Endometrial microvascular endothelial cells (primary cell): Measurements from ENCODE around the gene CMTR2. TPM values are rescaled to one million over a fixed set of nuclear protein-coding genes. Genes with fewer than 3 reads are reported as not detected.
"Not testable (repeated sequence)": the region's sequence is repeated elsewhere in the genome, so short reads cannot be mapped to it uniquely, and the experiment has no call there.

ENCODE experiments used
- in situ Hi-C: cut with HindIII; loops from 2 replicates; pipeline ENCODE4 v1.10.0; 2017; ENCODE audit warnings: low sequenced_read_pairs, low pct_unique_long_range_greater_than_20kb; ENCODE audit errors: inconsistent ontology term
- total RNA-seq: library from RNA; depleted of rRNA; stranded (reverse); fragments of >200 nt; gene quantifications from one replicate; pipeline ENCODE4 v1.2.3, GENCODE V29; 2015; ENCODE audit errors: inconsistent ontology term

CMTR2 gene, protein sequence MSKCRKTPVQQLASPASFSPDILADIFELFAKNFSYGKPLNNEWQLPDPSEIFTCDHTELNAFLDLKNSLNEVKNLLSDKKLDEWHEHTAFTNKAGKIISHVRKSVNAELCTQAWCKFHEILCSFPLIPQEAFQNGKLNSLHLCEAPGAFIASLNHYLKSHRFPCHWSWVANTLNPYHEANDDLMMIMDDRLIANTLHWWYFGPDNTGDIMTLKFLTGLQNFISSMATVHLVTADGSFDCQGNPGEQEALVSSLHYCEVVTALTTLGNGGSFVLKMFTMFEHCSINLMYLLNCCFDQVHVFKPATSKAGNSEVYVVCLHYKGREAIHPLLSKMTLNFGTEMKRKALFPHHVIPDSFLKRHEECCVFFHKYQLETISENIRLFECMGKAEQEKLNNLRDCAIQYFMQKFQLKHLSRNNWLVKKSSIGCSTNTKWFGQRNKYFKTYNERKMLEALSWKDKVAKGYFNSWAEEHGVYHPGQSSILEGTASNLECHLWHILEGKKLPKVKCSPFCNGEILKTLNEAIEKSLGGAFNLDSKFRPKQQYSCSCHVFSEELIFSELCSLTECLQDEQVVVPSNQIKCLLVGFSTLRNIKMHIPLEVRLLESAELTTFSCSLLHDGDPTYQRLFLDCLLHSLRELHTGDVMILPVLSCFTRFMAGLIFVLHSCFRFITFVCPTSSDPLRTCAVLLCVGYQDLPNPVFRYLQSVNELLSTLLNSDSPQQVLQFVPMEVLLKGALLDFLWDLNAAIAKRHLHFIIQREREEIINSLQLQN
- total RNA-seq, result 31.6 TPM

DNA sequence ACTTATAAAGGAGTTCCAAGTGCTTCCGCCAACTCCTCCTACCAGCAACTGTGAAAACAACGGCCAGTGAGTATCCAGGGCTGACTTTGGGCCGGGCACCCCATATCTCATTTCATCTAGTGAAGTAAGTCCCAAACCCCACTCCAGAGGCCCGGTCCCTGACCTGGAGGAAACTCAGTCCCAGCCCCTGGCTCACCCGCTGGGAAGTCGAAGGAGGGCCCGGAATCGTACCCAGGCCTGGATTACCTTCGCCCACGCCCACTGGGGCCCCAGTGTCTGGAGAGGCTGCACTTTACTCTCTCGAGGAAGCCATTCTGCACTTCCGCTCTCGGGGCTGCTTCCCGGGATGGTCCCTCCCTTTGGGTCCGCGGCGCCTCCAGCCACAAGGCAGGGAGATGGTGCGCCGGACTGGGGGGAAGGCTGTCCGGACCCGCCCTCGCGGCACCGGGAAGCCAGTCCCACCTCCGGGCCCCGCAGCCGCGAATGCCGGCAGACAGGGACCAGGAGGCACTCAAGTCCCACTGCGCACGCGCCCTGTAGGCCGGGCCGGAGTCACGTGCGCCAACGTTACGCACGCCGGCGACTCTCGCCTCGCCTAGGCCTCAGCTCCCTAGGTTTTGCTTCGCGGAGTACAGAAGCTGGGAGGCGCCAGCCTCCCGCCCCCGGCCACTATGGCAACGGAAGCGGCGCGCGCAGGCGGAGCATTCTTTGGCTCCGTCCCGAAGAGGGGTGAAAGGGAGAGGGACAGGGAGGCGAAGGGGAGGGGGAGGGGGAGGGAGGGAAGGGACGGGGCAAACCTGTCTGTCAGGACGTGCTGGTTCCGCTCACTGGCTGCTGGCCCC, at the start of gene CMTR2:
Gene CMTR2 (minus strand): TSS at position 513 of the 842 bp plus-strand sequence. CDS start 3,482 bp downstream, outside the sequence.
- in situ Hi-C loops, result no loop called here

DNA sequence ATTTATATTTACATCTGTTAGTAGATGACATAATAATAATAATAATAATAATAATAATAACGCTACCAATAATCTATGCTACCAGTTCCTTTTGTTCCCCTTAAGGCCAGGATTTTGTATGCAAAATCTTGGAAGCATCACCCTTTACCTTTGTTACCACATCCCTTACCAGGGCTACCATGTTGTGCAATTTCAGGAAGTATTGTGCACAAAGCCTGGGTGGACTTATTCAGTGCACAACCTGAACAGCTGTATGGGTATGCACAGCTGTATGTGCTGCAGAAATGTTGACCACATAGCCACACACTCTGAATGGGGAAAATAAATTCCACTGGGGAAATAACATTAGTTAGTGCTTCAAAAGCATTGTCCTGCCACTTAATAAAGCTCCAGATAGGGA, 49.4 kb upstream of the CMTR2 start:
- in situ Hi-C loops, result no loop called here

DNA sequence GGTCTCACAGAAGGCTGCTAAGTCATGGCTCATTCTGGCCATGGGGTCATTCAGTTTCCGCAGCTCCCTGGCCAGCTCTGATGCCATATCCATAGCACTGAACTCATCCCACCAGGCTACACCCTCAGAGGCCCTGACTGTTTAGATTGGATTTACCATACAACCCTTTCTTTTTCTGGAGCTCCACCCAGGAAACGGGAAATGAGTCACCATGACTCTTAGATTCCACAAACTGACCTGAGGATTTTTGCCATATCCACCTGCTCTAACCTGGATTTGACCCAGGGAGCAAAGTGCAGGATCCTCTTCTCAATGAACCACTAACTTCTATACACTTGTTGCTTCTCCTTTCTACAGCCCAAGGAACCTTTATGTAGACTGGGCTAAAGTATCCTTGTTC, 49.0 kb upstream of the CMTR2 start:
- in situ Hi-C loops, result no loop called here

DNA sequence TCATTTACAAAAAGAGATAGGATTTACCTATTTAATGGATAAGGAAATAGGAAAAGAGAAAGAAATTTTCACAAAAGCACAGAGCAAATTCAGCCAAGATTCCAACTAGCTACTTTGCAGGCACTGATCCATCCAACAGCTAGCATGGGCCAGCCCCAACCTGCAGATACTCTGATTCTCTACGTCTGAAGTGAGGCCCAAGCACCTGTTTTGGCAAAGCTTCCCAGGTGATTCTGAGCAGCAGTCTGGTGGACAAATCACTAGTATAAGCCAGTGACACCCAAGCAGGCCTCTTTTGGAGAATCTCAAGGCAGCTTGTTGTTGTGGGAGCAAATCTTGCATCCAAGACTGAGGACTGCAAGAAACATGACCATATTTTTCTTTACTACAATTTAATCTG, 48.4 kb upstream of the CMTR2 start:
- in situ Hi-C loops, result no loop called here

DNA sequence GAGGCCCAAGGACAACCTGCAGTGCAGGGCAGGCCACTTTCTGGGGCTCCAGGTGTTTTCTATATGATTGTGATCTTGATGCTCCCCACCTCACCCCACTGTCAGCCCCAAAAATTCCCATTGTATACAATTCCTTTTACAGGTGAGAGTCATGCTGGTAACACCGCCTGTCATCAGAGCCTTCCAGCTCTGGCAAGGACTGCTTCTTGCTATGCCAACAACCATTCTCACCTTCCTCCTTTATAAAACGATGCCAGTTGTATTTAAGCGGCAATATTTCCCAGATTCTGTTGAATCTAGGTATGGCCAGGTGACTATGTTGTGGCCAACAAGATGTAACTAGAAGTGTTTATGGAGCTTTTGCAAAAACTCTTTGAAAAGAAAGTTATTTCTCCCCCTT, 38.9 kb upstream of the CMTR2 start:
- in situ Hi-C loops, result no loop called here

DNA sequence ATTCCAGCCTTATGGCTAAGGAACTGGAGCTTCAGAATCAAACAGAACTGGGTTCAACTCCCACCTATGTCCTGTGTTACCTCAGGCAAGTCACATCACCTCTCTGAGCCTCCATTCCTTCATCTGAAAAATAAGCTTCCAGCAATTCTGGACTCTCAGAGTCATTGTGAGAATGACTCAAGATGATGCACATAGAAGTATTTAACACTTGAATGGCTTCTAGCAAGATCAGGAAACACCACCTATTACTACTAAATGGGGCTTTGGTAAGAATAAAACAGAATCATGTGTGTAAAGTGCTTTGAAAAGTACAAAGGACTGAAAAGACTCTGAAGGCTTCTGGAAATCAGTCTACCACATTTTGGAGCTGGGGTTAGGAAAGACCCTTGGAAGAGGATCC, 38.5 kb upstream of the CMTR2 start:
- in situ Hi-C loops, result no loop called here

DNA sequence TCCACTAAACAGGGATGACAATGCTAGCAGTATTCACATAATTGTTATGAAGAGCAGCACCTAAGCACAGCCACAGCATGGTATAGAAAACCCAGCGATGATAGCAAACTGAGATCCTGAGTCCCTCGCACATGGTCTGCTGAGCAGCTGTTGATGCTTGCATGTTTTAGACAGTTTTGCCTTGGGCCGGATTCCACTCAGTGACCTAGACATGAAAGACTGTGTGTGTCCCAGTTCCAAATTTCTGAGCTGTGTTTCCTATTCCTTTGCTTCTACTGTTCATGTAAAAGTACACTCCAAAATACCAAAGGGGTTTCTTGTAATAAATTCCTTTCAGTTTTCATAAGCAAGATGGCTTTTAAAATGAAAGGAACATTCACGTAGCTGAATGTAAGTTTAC, 30.8 kb upstream of the CMTR2 start:
- in situ Hi-C loops, result no loop called here

DNA sequence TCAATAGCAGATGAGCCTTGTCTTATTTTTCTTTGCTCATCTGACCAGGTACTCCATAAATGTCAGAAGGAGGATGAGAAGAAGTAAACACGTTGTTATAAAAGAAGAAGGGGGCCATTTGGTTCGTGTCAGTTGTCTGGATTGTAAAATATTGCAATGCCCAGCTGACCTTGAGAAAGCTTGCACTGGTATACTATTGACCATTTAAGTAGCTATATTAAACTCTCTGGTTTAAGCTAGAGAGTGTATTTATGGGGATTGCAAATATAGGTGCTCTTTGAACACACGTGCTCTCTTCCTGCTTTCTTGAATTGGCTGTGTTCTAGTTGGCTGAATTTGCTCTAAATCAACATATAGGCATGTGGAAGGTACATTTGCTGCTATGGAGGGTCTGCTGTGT, 26.1 kb upstream of the CMTR2 start:
- in situ Hi-C loops, result no loop called here

DNA sequence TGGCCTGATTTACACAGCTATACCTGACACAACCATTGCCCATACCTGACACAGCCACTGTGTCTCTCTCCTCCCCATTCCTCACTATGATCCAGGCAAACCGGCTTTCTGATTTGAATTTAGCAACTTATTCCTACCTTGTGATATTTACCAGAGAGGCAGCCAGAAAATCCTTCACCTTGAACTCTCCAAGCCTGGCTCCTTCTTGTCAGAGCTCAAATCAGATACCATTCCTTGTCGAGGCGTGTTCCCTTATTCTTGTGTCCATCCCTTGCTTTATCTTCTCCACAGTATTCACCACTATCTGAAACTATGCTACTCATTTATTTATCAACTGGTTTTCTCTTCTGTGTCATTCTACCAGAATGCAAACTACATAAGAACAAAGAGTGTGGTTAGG, 24.4 kb upstream of the CMTR2 start:
- in situ Hi-C loops, result not testable (repeated sequence)

DNA sequence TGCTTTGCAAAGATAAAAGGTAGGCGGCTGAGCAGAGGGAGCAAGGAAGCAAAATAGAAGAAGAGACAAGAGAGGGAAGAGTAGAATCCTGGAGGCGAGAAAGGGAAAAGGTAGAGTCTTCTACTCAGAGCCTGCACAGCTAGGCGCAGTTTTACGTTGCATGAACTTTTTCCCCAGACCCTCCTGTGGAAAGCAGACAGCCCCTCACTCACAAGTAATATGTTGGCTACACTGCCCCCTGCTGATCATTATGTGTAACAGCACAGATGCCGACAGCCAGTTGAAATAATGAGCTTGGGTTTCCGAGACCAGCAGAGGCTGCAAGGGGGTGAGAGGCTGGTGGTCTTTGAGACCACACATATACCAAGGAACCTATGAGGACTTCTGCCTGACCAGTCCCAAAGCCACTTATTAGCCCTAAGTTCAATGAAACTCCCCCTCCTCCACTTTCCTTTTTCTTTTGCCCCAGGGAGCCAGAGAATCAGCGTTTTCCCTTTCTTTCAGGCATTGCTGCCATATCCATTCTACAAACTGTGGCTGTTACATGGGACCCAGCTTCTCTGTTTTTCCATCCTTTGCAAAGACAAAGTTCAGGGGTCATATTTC, 22.5 kb upstream of the CMTR2 start:
- in situ Hi-C loops, result no loop called here

DNA sequence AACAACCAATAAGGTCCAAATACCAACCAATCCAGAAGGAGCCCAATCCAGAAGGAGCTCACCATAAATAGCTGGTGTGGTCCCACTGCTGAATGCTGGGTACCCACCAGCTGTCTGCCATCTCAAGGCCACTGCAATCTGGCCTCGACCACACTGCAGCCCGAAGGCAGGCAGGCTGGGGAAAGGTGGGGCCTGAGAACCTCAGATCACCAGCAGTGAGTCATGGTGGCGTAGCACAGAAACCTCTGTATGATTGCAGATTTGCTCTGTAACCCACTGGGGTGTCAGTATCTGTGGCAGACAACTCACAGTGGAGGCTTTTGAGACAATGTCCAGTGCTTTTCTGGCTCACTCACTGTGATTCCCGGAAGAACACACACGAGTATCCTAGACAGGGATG, 14.7 kb upstream of the CMTR2 start:
- in situ Hi-C loops, result no loop called here

DNA sequence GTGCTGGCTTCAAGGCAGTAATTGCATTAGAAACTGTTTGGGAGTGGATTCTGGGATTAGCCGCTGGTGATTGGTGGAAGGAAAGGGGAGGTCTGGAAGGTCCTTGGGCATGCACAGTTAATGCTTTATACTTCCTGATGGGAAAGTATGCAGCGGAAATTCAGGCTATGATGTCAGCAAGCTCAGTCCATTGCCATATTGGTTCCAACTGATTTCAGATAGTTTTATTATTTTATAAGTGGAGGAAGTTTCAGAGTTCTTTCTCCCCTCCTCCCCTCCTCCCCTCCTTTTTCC, 8.1 kb upstream of the CMTR2 start:
- in situ Hi-C loops, result no loop called here

DNA sequence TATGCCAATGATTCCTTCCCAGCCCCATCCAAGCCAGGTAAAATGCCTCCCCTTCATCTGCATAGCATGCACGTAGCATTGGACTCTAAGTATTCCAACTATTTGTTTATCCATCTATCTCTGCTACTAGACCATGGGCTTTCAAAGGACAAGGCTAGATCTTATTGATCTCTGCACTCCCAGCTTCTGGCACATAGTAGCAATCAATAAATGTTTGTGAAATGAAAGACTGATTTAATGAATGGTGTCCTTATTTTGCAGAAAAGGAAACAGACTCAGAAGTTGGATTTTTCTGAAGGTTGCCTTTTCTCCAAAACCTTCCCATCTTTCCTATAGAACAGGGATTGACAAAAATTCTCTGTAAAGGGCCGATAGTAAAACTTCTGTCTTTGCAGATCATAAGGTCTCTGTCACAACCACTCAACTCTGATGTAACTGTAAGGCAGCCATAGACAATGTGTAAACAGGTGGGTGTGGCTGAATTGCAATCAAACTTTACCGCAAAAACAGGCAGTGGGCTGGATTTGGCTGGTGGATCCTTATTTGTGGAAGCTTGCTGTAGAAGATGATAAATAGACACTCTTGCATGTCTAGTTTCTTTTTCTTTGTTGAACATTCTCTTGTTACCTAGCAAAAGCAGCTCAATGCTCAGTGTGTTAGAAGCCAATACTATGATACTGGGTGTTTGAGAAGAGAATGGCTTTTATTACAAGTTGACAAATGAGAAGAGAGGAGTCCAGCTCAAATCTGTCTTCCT, 7.6 kb upstream of the CMTR2 start:
- in situ Hi-C loops, result no loop called here

DNA sequence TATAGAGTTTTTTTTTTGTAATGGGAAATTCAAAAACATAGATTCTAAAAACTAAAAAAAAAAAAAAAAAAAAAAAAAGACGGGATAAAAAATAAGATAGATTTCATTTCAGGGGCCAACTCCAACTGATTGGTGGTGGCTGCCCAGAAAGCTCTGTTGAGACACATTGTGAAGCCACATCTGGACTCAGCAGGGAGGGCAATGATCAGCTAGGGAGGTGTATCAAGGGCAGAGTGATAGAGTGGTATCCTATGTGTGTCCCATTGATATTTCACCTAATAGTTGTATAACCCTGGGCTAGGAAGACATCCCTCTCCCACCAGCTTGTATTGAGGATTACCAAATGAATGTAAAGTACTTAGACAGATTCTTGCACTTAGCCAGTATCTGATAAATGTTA, 6.7 kb upstream of the CMTR2 start:
- in situ Hi-C loops, result no loop called here

DNA sequence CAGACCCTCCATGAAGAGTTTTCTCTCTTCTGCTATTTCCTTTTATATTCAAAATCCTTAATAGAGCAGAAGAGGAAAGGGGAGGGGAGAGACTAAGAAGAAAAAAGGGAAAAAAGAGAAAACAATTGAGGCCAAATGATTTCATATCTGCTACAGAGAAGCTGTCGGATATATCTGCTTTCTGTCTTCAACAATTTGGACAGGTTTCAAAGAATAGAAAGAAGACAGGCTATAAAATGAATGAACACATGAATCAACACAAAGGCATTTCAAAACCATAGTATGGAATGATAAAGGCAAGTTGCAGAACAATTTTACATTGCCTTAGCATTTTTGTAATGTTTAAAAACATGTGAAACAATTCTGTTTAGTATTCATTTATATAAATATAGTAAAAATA, 4.7 kb upstream of the CMTR2 start:
- in situ Hi-C loops, result no loop called here

DNA sequence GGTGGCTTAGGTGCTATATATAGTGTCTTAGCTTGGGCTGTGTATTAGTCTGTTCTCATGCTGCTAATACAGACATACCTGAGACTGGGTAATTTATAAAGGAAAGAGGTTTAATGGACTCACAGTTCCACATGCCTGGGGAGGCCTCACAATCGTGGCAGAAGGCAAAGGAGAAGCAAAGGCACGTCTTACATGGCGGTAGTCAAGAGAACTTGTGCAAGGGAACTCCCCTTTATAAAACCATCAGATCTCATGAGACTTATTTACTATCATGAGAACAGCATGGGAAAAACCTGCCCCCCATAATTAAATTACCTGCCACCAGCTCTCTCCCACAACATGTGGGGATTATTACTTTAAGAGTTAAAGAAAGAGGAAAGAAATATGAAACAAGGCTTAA, 2.9 kb upstream of the CMTR2 start:
- in situ Hi-C loops, result not testable (repeated sequence)

DNA sequence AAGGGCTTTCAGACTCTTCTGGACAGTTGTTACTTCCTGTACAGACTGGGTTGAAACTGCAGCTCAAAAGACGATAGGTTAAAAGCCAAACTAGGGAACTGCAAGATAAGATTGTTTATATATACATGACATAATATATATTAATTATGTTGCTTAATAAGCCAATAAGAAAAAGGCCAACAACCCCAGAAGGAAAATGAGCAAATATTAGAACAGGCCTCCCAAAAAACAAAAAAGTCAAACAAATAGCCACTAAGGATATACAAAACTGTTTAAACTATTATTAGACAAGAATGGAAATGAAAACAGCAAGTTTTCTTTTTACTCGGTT, 495 bp upstream of the CMTR2 start:
- in situ Hi-C loops, result no loop called here

DNA sequence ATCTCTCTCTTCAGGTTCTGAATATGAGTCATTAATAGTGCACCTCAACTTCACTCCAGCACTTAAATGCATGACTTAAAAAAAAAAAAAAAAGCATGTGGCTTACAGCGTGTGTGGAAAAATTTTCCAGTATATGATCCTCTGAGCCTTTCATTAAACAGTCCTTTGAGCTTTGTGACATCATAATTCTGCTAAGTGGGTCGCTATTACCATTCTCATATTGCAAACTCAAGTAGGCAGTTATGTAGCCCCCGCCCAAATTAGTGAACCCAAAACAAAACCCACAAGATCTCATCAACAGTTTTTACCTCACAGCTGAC, 672 bp downstream of the CMTR2 start:
- in situ Hi-C loops, result no loop called here

DNA sequence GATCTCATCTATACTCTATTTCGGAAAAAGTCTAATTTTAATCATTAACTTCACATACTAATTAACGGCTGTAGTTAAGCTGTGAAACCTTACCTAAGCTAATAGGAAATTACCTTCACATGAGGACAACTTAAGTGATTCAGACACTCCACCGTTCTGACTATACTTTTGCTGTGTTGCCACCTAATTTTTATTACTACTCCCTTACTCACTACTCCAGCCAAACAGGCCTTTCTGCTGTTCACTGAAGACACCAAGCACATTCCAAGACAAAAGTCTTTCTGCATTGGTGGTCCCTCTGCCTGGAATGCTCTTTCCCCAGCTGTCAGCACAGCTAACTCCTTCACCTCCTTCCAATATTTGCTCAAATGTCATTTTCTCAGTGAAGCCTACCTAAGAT, 1.3 kb downstream of the CMTR2 start:
- in situ Hi-C loops, result no loop called here
